IPS-18c (cell line): ENCODE results near the gene RANBP3.
A peak's percentile ranks its signal among the peaks of the same experiment; 100 is the strongest.
"Not testable (repeated sequence)": the region's sequence is repeated elsewhere in the genome, so short reads cannot be mapped to it uniquely, and the experiment has no call there.

Experiments used
- H3K4me3 ChIP-seq: 2 replicates; pipeline ENCODE4 v1.7.0; 2013; ENCODE audit warnings: low read depth, mild to moderate bottlenecking, low read length, moderate library complexity; ENCODE audit not compliant: insufficient read depth
- H3K9me3 ChIP-seq: one replicate; pipeline ENCODE4 v1.6.1; 2013; ENCODE audit warnings: mild to moderate bottlenecking, low read length, moderate library complexity; ENCODE audit not compliant: control insufficient read depth, insufficient read depth

The RANBP3 gene, protein sequence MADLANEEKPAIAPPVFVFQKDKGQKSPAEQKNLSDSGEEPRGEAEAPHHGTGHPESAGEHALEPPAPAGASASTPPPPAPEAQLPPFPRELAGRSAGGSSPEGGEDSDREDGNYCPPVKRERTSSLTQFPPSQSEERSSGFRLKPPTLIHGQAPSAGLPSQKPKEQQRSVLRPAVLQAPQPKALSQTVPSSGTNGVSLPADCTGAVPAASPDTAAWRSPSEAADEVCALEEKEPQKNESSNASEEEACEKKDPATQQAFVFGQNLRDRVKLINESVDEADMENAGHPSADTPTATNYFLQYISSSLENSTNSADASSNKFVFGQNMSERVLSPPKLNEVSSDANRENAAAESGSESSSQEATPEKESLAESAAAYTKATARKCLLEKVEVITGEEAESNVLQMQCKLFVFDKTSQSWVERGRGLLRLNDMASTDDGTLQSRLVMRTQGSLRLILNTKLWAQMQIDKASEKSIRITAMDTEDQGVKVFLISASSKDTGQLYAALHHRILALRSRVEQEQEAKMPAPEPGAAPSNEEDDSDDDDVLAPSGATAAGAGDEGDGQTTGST

DNA sequence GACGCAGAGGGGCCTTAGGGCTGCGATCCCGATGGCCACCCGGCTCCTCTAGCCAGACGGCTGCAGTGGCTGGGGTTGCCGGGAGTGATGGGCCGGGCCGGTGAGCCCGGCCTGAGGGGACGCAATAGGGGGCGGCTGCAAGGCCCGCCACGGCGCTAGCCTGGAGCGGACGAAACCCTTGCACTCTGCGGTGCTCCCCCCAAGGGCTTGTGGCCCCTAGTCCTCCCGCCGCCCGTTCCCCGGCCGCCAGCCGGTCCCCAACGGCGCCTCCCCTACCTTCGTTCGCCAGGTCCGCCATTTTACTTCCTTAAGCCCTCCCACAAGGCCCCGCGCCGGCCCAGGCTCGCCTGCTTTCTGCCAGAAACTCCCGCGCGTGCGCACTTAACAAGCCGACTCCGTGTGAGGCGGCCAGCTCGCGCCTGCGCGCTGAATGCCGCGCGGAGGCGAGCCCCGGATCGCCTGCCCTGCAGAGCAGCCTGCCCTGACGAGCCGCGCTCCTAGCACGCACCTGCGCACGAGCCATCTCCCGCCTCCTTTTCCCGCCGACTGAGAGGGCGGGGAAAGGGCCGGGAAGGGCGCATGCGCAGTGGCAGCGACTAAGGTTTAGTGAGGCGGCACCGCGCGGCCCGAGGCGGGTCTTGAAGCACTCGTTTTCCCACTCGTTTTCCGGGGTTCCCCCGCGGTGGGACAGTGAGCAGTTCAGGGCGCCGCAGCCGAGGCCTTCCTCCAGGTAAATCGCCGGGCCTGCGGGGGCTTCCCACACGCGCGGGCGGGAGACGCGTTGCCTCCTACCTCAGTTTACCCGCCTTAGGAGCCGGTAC, at the start of gene RANBP3:
RANBP3 (minus strand) TSS at position 356 of the 821 bp plus-strand sequence; CDS start at position 298, 58 bp downstream.
- Histone ChIP-seq H3K4me3 (peak within 1 kb of the TSS; percentile 89), H3K9me3 (no peaks in the 10 kb centered on the region)

DNA sequence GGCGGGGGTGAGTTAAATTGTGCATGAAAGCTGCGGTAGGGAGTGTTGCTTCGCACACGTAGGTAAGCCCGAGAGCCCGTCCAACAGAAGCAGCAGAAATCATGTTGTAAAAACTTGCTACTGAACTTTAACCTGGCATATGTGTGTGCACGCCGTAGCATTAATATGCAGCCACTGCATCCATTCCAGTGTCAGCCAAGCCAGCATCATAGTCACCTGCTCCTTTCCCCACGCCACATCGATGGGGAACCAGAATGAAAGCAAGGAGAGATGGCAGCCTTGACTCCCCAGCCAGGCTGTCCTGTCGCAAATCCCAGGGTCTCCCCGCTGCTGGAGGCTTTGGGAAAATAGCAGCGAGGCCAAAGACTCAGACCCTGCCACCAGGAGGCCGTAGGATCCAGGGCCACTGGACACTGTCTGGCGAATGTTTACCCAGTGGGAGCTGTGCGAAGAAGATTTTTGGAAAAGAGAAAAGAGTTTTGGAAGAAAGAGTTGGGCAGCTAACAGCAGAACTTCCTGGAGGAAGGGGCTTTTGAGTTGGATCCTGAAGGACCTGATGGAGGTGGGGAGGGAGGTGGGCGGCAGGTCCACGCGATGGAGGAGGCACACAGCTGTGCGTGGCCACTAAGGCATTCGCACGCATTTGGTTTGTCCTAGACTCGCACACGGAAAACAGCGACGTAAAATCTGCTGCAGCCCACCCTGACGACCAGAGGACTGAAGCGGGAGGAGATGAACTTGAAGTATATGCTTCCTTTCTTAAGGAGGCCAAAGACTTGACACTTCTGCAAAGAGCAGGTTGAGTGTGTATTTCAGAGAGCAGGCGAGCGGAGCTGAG, 48.7 kb upstream of the RANBP3 start:
- H3K4me3 ChIP-seq: no peak overlapping the region
- no peaks in the 10 kb centered on the region for H3K9me3 ChIP-seq

DNA sequence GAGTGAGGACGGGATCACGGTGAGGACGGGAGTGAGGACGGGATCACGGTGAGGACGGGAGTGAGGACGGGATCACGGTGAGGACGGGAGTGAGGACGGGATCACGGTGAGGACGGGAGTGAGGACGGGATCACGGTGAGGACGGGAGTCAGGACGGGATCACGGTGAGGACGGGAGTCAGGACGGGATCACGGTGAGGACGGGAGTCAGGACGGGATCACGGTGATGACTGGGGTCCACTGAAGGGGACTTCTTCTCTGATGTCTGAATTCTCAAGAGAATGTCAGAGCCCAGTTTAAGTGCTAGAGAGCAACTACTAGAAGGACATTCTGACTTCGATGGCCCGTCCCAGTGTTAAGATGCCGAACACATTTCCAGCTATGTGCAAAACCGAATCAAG, 46.8 kb upstream of the RANBP3 start:
- H3K4me3 ChIP-seq, H3K9me3 ChIP-seq: not testable (repeated sequence)

DNA sequence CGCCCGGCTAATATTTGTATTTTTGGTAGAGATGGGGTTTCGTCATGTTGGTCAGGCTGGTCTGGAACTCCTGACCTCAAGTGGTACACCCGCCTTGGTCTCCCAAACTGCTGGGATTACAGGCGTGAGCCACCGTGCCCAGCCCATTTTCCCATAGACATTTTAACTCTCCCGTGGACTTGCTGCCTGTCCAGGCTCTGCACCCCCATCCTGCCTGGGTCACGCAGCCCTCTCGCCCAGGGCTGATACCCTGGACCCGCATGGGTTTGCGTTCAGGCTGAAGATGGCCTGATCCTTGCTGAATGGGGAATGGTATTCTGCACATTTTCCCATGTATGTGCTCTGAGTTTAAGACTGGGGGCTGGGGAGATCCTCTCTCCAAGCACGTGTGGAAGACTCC, 46.0 kb upstream of the RANBP3 start:
- H3K9me3 ChIP-seq: no peaks in the 10 kb centered on the region
- H3K4me3 ChIP-seq: no peak overlapping the region

DNA sequence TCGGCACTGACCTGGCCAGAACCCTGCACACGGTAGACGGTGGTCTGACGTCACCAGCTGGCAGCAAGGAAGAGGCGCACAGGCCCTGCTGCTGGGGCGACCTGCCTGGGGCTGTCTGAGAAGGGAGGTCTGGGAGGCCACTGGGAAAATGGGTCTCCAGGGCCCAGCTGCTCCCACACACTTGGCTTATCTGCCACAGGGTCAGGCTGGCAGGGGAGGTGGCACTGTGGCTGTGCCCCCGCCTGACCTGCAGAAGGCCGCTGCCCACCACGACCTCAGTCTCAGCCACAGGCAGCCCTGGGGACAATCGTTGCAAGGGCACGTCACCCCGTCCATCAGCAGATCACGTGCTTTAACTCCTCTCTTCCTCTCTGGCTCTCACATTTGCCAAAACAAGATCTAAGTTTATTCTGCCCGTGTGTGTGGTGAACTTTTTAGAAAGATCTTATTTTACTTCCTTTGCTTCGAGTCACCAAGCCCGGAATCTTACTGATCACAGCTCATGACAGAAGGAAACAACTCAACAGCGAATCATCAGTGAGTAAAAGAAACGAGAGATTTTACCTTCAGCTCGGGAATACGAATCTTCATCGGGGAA, 45.2 kb upstream of the RANBP3 start:
- Histone ChIP-seq H3K4me3 (no peak overlapping the region), H3K9me3 (no peaks in the 10 kb centered on the region)

DNA sequence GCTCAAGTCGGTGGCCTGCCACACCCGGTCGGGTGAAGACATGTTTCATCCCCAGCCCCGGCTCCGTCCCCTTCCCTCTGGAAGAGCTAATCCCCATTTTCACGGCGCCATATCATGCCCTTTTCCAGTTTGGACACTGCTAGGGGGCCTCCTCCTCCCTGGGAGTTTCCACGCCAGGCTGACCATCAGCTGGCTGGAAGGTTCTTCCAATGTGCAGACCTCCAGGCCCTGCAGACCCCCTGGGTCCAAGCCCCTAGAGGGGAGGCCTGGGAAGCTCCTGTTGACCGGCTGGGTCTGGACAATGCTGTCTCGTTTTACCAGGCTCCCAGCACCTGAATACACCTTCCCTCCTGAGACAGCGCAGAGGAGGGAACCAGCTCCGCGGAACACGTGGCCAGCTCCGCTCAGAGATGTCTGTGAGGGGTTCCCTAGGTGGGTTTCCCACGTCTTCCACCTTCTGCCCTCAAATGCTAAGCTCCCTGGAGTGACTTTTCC, 44.7 kb upstream of the RANBP3 start:
- Histone ChIP-seq H3K4me3 (no peak overlapping the region), H3K9me3 (no peaks in the 10 kb centered on the region)

DNA sequence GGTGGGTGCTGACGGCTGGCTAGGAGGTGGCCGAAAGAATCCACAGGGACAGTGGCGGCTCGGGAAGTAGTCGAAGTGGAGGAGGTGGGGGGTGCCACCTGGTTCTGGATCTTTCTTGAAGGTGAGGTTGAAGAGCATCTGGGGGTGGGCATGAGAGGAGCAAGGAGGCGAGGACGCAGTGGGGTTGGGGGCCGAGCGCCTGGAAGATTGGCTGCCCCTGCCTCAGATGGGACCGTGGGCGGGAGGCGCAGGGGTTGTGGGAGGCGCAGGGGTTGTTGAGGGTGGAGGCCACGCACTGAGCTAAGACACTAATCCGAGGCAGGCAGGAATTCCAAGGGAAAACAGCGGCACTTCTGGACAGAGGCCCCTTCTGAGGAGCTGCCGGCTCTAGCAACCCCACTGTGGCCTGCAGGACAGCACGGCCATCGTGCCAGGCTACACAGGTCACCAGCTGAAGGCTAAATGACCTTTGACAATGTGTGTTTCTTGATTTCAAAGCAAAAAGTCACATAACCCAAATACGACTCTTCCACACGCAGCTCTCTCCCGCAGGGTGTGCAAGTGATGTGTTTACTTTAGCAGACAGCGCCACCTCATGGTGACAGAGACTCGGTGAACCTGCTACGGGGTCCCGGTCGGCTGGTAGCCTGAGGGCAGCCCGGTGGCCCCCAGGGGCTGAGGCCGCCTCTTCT, 44.1 kb upstream of the RANBP3 start:
- Histone ChIP-seq H3K9me3 (no peaks in the 10 kb centered on the region), H3K4me3 (no peak overlapping the region)

DNA sequence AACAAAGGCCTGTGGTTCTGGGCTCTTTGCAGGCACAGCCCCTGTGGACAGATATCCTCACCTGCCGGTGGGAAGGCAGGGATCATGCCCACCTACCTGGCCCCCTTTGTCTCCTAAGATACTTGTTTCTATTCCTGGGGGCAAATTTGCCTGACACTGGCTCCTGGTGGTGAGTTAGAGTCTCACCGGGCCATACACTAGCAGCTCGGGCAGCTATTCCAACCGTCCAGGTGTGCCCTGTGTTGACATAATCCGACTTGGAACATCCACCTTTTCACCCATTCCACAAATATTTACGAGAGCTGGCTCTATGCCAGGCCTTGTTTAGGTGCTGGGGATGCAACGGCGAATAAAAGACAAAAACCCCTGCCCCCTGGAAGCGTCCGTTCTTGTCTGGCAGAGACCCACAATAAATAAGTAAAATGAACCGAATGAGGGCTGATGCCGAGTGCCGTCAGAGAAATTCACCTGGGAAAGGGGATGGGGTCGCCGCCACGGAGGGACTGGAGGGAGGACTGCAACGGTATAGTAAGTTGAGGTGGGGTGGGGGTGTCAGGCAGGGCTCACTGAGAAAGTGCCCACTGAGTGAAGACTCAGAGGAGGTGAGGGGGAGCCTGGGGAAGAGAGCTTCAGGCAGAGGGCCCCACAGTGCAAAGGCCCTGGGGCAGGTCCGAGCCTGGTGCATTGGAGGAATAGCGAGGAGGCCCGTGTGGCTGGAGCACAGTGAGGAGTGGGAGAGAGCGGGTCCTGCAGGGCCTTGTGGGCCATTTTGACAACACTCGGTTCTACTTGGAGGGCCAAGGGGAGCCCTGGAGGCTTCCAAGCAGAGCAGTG, 43.2 kb upstream of the RANBP3 start:
- H3K9me3 ChIP-seq: no peaks in the 10 kb centered on the region
- no peak overlapping the region for H3K4me3 ChIP-seq

DNA sequence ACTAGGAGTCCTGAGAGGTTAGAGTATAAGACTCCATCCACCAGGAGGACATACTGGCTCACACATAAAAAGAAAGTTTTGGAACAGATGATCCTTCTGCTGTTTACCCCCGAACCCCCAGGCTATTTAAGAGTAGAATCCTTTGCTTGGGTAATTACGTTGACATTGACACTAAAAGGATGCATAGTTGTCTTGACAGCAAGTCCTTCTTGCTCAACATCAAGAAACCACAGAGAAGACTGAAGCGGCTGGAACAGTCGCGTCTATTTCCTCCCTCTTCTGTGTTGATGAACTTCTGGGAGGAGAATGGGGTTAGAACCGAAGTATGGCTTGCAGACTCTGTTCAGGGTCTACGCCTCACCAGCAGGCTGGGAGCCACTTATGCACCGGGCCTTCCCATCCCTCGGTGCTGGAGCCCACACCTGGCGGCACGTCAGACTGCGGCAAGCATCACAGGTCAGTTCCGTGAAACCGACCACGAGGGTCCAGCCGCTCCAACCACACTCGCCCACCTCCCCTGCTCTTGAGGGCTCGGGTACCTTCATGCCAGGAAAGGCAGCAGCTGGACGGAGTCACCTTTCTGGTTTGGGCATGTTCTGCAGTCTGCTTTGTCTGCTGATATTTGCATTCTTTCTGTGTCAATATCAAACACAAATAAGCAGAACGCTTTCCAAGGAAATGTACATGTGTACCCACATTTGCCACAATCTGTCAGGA, 42.4 kb upstream of the RANBP3 start:
- no peaks in the 10 kb centered on the region for H3K9me3 ChIP-seq
- no peak overlapping the region for H3K4me3 ChIP-seq

DNA sequence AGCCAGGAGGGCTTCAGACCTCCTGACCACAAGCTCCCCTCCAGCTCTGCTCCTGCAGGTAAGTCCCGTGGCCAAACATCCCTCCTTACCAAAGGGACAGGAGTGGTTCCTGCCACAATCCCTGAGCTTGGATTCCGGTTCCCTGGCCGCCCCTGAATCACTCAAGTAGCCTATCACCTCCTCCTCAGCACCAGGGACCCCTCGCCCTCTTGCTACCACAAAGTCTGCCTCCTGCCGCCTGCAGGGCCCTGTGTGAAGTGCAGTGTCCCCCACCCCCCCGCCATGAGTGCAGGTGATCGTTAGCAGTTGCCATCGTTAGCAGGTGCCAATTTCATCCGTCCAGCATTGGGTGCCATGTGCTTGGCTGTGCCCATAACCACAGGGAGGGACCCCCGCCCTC, 40.8 kb upstream of the RANBP3 start:
- H3K4me3 ChIP-seq: no peak overlapping the region
- no peaks in the 10 kb centered on the region for H3K9me3 ChIP-seq

DNA sequence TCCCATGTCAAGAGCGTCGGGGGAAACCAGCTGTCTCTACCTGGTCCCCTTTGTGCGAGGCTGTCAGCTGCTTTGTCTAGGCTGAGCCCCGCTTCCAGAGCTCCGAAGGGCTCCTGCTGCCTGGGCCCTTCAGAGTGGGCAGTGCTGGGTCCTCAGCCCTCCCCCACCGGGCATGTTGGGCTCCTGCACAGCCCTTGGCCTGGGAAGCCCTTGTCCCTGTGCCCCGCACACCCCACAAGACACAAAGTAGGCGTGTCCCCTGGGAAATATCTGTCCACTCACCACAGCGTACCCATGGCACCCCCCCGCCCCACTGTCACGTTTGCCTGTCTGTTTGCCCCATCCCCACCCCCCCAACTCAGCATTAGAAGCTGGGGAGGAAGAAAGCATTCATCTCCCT, 39.6 kb upstream of the RANBP3 start:
- no peak overlapping the region for H3K4me3 ChIP-seq
- H3K9me3 ChIP-seq: no peaks in the 10 kb centered on the region

DNA sequence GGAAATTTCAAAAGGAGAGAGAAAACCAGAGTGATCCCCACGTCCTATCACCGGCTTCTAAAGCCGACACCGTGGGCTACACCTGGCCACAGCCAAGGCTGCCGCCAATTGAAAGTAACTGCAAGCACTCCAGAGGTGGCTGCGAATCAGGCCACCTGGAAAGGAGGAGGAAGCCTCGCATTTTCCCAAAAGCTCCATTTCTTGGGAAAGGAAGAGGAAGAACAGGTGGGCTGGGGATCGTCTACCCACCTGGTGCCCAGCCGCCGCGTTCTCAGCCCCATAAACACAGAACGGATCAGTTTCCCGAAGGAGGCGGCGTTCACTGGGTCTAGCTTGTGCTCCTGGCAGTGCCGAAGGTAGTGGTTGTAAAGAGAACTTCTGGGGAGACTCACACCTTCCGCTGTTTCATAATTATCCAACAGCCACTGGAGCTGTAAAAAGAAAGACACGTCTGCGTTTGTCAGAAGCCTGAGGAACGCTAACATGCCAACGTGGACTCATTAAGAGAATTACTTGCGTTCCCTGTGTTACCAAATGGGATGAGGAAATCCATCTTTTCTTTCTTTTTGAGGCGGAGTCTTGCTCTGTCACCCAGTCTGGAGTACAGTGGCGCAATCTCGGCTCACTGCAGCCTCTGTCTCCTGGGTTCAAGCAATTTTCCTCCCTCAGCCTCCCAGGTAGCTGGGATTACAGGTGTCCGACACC, 38.1 kb upstream of the RANBP3 start:
- Histone ChIP-seq H3K4me3 (no peak overlapping the region), H3K9me3 (no peaks in the 10 kb centered on the region)

DNA sequence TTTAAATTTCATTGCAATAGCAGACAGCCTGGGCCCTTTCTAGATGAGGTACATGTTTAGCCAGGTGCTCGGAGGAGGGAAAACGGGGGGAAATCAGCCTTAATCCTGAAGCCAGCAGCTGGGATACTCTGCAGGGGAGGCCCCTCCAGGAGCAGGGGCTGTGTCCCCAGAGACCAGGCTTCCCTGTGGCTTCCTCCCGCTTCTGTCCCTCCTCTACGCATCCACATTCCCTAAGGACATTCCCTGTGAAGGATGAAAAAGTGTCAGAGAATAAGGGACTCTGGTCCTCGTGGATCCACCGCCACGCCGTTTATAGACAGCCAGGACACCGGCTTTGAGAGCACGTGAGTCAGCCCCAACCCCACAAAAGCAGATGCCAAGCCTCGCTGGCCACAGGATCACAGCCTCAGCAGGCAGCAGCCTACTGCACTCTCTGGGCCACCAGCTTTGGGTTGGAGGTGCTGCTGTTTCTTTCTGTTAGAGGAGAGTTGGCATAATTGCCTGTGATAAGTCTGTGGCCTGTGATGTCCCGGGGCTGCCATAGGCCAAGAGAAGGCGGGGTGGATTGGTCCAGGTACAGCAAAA, 36.7 kb upstream of the RANBP3 start:
- Histone ChIP-seq H3K9me3 (no peaks in the 10 kb centered on the region), H3K4me3 (no peak overlapping the region)
